Coronary artery (tissue), 2 donors: ENCODE results near the gene FTSJ3.

Experiments
- DNase-seq: peaks from one replicate; pipeline ENCODE4 v3.0.0-alpha.2; 2017; ENCODE audit warnings: low spot score
- H3K27ac ChIP-seq, 2 donors: fragments of 200-600 bp; sonication (generic); one replicate each; pipeline ENCODE4 v1.5.1; 2016 to 2019
- H3K4me3 ChIP-seq: fragments of 200-600 bp; sonication (generic); 2 replicates; pipeline ENCODE4 v1.5.1; 2016; ENCODE audit warnings: mild to moderate bottlenecking, moderate library complexity
- TF ChIP-seq, protein P1 (sequence below): fragments of 200-600 bp; sonication (generic); IDR thresholded peaks from one replicate; pipeline ENCODE4 v1.5.1; 2019; ENCODE audit warnings: antibody characterized with exemption

FTSJ3 gene

DNA sequence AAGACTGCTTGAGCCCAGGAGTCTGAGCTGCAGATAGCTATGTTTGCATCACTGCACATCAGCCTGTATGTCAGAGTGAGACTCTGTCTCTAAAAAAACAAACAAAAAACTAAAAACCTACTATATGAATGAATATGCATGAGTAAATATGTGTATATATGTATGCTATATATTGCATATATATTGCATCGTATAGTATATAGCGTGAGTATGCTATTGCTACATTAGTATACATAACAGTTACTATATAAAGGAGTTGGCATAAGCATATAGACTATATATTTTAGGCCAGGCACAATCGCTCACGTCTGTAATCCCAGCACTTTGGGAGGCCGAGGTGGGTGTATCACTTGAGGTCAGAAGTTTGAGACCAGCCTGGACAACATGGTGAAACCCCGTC, 37.4 kb downstream of the FTSJ3 start:
- Histone ChIP-seq H3K27ac (no peak overlapping the region), H3K4me3 (no peak overlapping the region)
- TF ChIP-seq, protein P1, sequence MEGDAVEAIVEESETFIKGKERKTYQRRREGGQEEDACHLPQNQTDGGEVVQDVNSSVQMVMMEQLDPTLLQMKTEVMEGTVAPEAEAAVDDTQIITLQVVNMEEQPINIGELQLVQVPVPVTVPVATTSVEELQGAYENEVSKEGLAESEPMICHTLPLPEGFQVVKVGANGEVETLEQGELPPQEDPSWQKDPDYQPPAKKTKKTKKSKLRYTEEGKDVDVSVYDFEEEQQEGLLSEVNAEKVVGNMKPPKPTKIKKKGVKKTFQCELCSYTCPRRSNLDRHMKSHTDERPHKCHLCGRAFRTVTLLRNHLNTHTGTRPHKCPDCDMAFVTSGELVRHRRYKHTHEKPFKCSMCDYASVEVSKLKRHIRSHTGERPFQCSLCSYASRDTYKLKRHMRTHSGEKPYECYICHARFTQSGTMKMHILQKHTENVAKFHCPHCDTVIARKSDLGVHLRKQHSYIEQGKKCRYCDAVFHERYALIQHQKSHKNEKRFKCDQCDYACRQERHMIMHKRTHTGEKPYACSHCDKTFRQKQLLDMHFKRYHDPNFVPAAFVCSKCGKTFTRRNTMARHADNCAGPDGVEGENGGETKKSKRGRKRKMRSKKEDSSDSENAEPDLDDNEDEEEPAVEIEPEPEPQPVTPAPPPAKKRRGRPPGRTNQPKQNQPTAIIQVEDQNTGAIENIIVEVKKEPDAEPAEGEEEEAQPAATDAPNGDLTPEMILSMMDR: no peak
- no peak for DNase-seq

DNA sequence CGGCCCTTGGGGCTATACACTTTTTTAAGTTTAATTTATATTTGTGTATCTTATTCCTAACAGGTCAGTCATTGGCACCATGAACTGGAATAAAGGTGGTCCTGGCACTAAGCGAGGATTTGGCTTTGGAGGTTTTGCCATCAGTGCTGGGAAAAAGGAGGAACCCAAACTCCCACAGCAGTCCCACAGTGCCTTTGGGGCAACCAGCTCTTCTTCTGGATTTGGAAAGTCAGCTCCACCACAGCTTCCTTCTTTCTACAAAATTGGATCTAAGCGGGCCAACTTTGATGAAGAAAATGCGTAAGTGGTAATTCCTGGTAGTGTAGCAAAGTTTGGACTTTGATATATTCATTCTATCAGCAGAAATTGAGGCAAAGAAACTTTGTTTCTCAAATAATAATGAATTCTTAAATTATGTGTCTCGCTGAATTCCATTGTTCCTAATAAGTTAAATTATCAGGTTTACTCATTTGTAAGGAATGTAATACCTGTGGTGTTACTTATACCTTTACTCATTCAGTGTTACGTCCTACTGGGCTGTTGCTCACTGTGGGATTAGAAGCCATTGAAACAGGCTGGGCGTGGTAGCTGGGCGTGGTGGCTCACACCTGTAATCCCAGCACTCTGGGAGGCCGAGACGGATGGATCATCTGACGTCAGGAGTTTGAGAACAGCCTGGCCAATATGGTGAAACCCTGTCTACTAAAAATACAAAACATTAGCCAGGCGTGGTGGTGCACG, 40.3 kb downstream of the FTSJ3 start:
- Histone ChIP-seq H3K4me3 (no peak overlapping the region), H3K27ac (no peak overlapping the region)
- TF ChIP-seq, protein P1: no peak
- no peak for DNase-seq

DNA sequence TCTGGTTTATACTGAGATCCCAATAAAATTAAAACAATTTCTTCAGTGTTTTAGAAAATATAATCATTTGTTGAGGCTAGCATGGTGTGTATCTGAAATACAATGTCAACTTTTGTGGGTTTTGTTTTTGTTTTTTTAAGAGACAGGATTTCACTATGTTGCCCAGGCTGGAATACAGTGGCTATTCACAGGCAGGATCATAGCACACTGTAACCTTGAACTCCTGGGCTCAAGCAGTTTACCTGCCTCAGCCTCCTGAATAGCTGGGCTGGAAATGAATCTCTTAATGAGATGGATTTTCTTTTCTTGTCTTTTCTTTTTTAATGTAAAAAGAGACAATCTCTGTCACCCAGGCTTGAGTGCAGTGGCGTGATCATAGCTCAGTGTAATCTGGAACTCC, 41.3 kb downstream of the FTSJ3 start:
- H3K4me3 ChIP-seq: no peak overlapping the region
- TF ChIP-seq, protein P1: no peak
- DNase-seq: no peak
- H3K27ac ChIP-seq: no peak overlapping the region

DNA sequence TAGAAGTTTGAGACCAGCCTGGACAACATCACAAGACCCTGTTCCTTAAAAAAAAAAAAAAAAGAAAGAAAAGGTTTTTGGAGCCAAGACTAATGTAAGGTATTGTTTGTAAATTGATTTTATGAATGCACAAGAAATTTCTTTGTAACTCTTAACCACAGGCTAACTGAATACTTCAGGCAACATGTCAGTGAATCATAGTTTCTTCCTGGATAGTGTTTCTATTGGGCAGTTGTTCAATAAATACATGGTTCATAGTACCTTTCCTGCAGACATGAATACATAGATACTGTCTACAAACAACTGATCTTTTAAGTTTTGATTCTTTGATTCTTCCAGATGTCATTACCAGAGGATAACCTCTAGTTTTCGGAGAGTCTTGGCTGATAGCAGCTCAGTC, 41.9 kb downstream of the FTSJ3 start:
- TF ChIP-seq, protein P1: no peak
- H3K4me3 ChIP-seq: no peak overlapping the region
- H3K27ac ChIP-seq: no peak overlapping the region
- DNase-seq: no peak

DNA sequence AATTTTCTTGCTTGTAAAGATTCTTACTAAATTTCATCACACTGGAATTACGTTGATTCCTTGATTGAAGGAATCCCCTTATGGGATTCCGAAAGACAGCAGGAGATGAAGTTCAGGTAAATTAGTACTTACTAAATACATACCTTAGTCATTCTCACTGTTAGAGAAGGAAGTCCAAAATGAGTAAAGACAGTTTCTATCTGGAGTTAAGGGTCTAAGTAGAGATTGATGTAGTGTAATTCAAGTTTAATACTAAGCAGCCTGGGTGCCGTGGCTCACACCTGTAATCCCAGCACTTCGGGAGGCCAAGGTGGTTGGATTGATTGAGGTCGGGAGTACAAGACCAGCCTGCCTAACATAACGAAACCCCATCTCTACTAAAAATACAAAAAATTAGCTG, 43.9 kb downstream of the FTSJ3 start:
- no peak overlapping the region for H3K27ac ChIP-seq
- no peak overlapping the region for H3K4me3 ChIP-seq
- DNase-seq: no peak
- TF ChIP-seq, protein P1: no peak

DNA sequence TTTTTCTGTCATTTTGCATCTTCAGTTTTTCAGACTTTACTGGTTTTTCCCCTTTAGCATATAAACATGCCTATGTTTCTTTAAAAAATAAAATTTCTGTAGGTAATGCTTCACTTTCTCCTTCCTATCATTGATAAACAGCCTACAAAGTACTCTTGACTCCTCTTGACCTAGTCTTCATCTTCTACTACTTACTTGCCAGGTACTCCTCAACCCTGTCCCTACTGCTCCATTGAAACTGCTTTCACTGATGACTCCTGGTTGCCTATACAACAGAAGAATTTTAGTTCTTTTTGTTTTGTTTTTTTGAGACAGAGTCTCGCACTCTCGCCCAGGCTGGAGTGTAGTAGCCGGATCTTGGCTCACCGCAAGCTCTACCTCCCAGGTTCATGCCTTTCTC, 46.5 kb downstream of the FTSJ3 start:
- no peak overlapping the region for H3K27ac ChIP-seq
- TF ChIP-seq, protein P1: no peak
- no peak overlapping the region for H3K4me3 ChIP-seq
- DNase-seq: no peak

DNA sequence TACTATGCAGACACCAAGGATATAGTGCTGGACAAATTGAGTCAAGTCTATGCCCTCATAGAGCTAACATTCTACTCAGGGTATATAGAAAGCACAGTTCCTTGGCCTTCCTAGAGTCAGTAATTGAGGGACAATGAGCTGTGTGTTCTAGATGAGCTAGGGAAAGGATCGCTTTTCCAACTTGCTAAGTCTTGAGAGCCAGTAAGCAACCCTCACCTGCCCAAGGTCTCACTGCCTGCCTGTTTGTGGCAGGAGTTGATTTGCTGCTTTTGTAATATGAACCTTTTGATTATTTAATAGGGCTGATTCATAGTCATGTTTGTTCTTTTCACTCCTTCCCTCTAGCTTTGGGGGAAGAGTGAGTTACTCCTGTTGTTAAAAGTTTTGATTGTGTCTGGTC, 47.0 kb downstream of the FTSJ3 start:
- DNase-seq: no peak
- TF ChIP-seq, protein P1: no peak
- no peak overlapping the region for H3K4me3 ChIP-seq
- H3K27ac ChIP-seq: no peak overlapping the region
